Germinal center (tissue), 1 donor: Measurements from ENCODE around the gene MRS2.
A peak's percentile ranks its signal among the peaks of the same experiment; 100 is the strongest.
"Not testable (repeated sequence)": the region's sequence is repeated elsewhere in the genome, so short reads cannot be mapped to it uniquely, and the experiment has no call there.

Source experiments
- DNase-seq: peaks from one replicate; pipeline ENCODE4 v3.0.0; 2012; ENCODE audit warnings: mixed read lengths, low spot score

Gene MRS2, protein sequence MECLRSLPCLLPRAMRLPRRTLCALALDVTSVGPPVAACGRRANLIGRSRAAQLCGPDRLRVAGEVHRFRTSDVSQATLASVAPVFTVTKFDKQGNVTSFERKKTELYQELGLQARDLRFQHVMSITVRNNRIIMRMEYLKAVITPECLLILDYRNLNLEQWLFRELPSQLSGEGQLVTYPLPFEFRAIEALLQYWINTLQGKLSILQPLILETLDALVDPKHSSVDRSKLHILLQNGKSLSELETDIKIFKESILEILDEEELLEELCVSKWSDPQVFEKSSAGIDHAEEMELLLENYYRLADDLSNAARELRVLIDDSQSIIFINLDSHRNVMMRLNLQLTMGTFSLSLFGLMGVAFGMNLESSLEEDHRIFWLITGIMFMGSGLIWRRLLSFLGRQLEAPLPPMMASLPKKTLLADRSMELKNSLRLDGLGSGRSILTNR

DNA sequence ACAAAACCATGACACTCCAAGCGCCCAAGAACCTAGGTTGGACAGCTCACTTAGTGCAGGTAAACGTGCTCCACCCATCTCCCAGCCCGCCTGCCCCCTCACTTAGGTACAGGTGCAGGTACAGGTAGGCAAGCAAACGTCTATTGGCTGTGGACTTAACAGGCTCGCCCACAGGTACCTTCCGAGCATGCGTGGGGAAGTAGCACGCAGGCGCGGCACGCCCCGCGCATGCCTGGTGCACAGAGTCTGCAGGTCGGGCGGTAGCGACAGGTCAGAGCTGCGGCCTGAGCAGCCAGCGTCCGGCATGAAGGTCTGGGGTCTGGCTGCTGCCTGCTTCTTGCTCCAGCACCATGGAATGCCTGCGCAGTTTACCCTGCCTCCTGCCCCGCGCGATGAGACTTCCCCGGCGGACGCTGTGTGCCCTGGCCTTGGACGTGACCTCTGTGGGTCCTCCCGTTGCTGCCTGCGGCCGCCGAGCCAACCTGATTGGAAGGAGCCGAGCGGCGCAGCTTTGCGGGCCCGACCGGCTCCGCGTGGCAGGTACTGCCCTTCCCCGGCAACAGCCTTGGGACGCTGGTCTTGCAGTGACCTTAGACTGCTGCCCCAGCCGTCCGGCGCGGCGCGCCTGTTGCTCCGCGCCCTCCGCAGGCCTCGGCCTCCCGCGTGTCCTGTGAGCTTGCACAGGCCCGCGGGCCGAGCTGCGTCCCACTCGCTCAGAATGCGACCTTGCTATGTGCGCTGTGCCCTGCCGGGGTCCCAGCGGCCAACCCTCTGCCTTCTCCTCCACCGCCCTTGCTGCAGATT lies at the start of gene MRS2:
Gene MRS2 (plus strand): TSS at position 240 of the 804 bp plus-strand sequence. CDS start 111 bp downstream, at position 351.
- DNase-seq: peak; percentile 85

DNA sequence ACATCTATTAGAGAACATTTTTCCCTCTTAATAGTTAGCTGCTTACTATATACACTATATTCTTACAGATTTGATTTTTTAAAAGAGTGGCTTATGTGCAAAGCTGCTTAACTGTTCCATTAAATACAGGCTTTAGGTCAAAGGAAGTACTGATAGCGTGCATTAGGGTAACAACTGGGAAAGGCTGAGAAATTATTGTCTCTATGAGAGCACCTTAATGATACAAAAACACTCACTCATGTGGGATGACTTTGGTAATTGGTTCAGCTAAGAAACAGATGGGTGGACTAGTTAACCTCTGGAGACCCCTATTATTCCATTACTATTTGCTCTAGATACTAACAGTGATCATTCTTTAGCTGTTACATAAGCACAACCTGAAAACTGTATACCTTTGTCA lies 48.9 kb upstream of the MRS2 start:
- DNase-seq: no peak

GRCh38 chr6:24355393-24355792 lies 47.3 kb upstream of the MRS2 start:
- DNase-seq: no peak

DNA sequence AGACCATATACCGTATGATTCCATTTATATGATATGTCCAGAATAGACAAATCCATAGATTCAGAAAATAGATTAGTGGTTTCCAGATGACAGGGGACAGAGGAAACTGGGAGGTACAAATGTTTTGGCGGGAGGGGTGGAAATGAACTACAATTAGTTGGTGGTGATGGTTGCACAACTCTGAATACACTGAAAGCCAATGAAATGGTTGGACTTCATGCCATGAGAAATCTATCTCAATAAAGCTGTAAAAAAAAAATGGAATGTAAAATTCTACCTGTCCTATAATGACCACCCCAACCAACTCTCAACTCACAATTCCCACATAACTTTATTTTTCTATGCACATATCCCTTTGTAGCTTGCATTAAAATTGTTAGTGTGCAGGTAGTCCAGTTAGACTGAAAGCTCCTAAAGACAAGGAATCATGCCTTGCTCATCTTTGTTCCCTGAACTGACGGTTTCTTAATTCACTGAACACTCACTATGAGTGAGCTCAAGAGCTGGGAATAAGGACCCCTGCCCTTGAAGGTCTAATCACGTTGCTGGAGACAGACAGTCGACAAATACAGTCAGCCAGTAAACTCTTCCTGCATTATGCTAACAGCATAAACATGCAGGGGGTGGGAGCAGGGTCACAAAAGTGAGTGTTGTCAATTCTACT lies 46.3 kb upstream of the MRS2 start:
- no peak for DNase-seq

DNA sequence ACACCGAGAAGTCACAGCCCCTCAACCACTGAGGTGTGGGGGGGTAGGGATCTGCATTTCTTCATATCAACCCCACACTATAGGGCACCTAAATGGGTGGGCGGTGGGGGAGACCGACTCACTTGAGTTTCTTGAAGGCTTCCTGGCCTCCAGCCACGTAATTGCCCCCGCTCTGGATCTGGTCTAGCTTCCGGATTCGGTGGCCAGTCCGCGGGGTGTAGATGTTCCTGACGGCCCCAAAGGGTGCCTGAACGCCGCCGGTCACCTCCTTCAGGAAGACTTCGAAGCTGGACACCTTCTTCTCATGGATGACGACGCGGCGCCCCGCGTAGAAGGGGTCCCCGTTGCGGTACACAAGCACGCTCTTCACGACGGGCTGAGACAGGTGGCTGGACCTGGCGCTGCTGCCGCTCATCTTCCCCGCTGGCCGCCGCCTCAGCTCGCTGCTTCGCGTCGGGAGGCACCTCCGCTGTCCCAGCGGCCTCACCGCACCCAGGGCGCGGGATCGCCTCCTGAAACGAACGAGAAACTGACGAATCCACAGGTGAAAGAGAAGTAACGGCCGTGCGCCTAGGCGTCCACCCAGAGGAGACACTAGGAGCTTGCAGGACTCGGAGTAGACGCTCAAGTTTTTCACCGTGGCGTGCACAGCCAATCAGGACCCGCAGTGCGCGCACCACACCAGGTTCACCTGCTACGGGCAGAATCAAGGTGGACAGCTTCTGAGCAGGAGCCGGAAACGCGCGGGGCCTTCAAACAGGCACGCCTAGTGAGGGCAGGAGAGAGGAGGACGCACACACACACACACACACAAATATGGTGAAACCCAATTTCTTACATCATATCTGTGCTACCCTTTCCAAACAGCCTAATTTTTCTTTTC lies 45.2 kb upstream of the MRS2 start, which contains the start of gene DCDC2:
Gene DCDC2 (minus strand): TSS at position 724 of the 883 bp plus-strand sequence. CDS start 309 bp downstream, at position 415.
- DNase-seq: peak; percentile 16

DNA sequence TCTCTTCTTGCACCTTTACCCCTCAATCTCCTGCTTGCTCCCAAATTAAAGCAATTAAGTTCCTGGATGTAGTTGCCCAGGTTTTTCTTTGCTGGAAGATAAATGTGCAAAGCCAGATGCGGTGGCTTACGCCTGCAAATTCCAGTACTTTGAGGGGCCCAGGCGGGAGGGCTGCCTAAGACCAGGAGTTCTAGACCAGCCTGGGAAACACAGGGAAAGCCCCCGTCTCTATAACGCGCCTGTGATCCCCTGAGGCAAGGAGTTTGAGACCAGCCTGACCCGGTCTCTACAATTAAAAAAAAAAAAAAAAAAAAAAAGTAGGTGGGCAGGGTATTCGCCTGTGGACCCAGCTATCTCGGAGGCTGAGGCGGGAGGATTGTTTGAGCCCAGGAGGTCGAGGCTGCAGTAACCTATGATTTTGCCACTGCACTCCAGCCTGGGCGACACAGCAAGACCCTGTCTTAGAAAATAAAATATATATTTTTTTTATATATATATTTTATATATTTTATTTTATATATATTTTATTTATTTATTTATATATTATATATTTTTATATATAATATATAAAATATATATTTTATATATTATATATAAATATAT lies 44.4 kb upstream of the MRS2 start:
- no peak for DNase-seq

- DNase-seq: peak; percentile 86
Measured at GRCh38 chr6:24359640-24360454, 42.9 kb upstream of the MRS2 start.

DNA sequence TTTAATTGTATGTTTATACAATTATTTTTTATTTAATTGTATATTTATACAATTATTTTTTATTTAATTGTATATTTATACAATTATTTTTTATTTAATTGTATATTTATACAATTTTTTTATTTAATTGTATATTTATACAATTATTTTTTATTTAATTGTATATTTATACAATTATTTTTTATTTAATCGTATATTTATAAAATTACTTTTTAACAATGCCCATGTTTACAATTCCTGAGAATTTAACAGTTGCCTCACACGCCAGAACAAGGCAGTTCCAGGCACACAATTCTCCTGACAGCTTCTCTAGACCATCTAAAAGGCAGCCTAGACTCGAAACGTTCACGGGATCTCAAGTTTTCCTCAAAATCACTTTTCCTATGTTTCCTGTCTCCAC lies 40.4 kb upstream of the MRS2 start:
- DNase-seq: not testable (repeated sequence)

DNA sequence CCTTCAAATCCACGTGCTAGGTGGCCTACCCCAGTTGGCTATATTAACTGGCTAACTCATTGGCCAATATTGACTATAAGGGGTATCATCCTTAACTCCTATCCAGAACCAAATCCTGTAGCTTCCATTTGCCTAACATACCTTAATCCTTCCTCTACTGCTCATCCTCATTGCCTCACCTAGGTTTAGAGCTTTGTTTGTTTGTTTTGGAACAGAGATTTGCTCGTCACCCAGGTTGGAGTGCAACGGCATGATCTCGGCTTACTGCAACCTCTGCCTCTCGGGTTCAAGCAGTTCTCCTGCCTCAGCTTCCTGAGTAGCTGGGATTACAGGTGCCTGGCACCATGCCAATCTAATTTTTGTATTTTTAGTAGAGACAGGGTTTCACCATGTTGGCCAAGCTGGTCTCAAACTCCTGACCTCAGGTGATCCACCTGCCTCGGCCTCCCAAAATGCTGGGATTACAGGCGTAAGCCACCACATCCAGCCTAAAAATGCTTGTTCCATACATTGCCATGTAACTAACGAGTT lies 37.6 kb upstream of the MRS2 start:
- DNase-seq: not testable (repeated sequence)

DNA sequence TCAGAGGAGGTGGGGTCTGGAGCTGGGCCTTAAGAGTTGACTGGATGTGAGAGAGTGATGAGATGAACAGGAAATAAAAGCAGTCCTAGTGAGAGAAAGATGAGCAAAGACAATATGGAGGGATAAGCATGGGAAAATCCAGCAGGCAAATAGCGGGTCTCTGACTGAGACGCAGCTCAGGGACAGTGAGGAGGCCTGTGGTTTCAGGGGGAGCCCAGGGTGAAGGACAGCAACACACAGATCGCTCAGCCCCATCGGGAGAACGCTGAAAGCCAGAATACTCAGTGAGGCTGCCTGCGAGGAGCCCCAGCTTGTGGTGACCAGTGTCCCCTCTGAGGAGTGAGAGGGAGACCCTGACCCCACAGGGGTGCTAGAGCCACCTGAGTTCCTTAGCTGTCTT lies 28.1 kb upstream of the MRS2 start:
- DNase-seq: no peak

DNA sequence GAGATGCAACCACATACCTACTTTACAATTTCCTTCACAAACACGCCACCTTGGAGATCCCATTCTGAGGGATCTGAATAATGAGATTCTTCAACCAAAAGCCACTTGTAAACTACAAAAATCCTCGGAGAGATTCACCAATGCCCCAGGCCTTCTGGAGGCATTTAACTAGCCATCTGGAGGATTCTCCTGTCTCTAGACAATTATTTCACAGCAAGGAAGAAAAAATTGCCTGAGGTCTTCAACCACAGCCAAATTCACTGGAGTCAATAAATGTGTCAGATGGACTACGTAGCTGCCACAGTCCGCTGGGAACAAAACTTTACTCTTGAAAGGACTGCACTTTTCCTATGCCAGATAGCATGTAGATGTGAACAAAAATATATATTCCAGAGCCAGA lies 25.9 kb upstream of the MRS2 start:
- no peak for DNase-seq

GRCh38 chr6:24378473-24379097 lies 24.2 kb upstream of the MRS2 start:
- no peak for DNase-seq

DNA sequence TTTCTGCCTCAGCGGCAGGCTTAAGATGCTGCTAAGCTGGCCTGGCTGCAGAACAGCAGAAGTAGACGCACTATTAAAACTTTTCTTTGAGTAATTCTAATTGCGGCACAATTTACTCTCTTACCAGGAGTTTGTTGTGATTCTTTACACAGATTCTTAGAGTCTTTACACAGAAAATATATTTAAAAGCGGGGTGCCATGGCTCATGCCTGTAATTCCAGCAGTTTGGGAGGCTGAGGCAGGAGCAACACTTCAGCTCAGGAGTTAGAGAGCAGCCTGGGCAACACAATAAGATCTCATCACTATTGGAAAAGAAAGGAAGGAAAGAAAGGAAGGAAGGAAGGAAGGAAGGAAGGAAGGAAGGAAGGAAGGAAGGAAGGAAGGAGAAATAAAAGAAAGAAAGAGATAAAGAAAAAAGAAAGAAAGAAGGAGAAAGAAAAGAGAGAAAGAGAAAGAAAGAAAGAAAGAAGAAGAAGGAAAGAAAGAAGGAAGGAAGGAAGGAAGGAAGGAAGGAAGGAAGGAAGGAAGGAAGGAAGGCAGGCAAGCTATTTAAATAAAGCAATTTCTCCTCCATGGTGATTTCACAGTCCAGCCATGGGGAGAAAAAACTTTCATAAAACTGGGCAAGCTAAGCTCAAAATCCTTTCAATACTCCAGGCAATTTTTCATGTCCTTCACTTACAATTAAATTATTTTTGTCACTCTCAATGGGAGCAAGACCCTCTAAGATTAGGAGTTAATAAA lies 21.1 kb upstream of the MRS2 start:
- no peak for DNase-seq

GRCh38 chr6:24382220-24382540 lies 20.6 kb upstream of the MRS2 start:
- DNase-seq: no peak

DNA sequence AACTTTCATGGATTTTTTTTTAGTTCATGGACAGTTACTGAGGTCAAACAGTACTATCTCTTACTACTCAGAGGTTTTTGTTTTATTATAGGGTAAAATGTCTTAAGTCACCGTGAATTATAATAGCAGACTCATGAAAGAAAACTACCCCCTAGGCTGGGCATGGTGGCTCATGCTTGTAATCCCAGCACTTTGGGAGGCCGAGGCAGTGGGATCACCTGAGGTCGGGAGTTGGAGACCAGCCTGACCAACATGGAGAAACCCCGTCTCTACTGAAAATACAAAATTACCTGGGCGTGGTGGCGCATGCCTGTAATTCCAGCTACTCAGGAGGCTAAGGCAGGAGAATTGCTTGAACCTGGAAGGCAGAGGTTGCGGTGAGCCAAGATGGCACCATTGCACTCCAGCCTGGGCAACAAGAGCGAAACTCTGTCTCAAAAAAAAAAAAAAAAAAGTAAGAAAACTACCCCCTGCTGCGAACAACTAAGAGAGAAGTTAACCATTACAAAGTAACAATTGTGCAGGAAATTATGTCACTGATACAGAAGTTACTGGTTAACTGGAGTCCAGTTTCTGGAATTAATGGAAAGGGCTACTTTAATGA lies 19.7 kb upstream of the MRS2 start:
- DNase-seq: not testable (repeated sequence)

- not testable (repeated sequence) for DNase-seq
Measured at GRCh38 chr6:24384369-24385130, 18.2 kb upstream of the MRS2 start.

- DNase-seq: no peak
Measured at GRCh38 chr6:24385536-24386269, 17.0 kb upstream of the MRS2 start.
